Measurements from ENCODE around the gene STX8.
A peak's percentile ranks its signal among the peaks of the same experiment; 100 is the strongest.
"Not testable (repeated sequence)": the region's sequence is repeated elsewhere in the genome, so short reads cannot be mapped to it uniquely, and the experiment has no call there.

The STX8 gene

GRCh38 chr17:9389111-9389527, 186.5 kb downstream of the STX8 start:
- TF ChIP-seq CTCF (conservative IDR thresholded peaks at IDR 0.05; ENCODE audit: low read depth, low read length) = no peak
- peak; percentile 85 for DNase-seq (ENCODE audit: low read depth)
- H3K4me3 ChIP-seq (ENCODE audit: low read length) = no peak overlapping the region

- DNase-seq (ENCODE audit: low read depth) = no peak
- no peak for TF ChIP-seq CTCF (conservative IDR thresholded peaks at IDR 0.05; ENCODE audit: low read depth, low read length)
- H3K4me3 ChIP-seq (ENCODE audit: low read length) = no peak overlapping the region
Observed at GRCh38 chr17:9386401-9386800, 189.2 kb downstream of the STX8 start.

- no peak for DNase-seq (ENCODE audit: low read depth)
- no peak for TF ChIP-seq CTCF (conservative IDR thresholded peaks at IDR 0.05; ENCODE audit: low read depth, low read length)
Observed at GRCh38 chr17:9383826-9384225, 191.8 kb downstream of the STX8 start.

GRCh38 chr17:9382626-9383025, 193.0 kb downstream of the STX8 start:
- DNase-seq (ENCODE audit: low read depth) = no peak
- no peak for TF ChIP-seq CTCF (conservative IDR thresholded peaks at IDR 0.05; ENCODE audit: low read depth, low read length)
- no peak overlapping the region for H3K4me3 ChIP-seq (ENCODE audit: low read length)

More at GRCh38 chr17:9383826-9384225, 191.8 kb downstream of the STX8 start:
- H3K4me3 ChIP-seq (ENCODE audit: low read length) = no peak overlapping the region

- TF ChIP-seq CTCF (conservative IDR thresholded peaks at IDR 0.05; ENCODE audit: low read depth, low read length) = no peak
- DNase-seq (ENCODE audit: low read depth) = no peak
- no peak overlapping the region for H3K4me3 ChIP-seq (ENCODE audit: low read length)
Observed at GRCh38 chr17:9381068-9381467, 194.6 kb downstream of the STX8 start.

- no peak overlapping the region for H3K4me3 ChIP-seq (ENCODE audit: low read length)
- TF ChIP-seq CTCF (conservative IDR thresholded peaks at IDR 0.05; ENCODE audit: low read depth, low read length) = no peak
- DNase-seq (ENCODE audit: low read depth) = no peak
Observed at GRCh38 chr17:9380361-9380760, 195.3 kb downstream of the STX8 start.

GRCh38 chr17:9376177-9376576, 199.4 kb downstream of the STX8 start:
- H3K4me3 ChIP-seq (ENCODE audit: low read length); DNase-seq (ENCODE audit: low read depth): not testable (repeated sequence)

GRCh38 chr17:9371019-9371418, 204.6 kb downstream of the STX8 start:
- no peak overlapping the region for H3K4me3 ChIP-seq (ENCODE audit: low read length)
- DNase-seq (ENCODE audit: low read depth) = peak; percentile 25

More at GRCh38 chr17:9371019-9371418, 204.6 kb downstream of the STX8 start:
- no peak for TF ChIP-seq CTCF (conservative IDR thresholded peaks at IDR 0.05; ENCODE audit: low read depth, low read length)
